GM19372 (cell line): ENCODE results near the gene CARMIL1.

ENCODE experiments used
- ATAC-seq: cut with Tn5 transposase; IDR thresholded peaks from one replicate; pipeline ENCODE4 v1.9.1; 2021; ENCODE audit warnings: mild to moderate bottlenecking, low read depth, moderate library complexity; ENCODE audit not compliant: unreplicated experiment

Gene CARMIL1

DNA sequence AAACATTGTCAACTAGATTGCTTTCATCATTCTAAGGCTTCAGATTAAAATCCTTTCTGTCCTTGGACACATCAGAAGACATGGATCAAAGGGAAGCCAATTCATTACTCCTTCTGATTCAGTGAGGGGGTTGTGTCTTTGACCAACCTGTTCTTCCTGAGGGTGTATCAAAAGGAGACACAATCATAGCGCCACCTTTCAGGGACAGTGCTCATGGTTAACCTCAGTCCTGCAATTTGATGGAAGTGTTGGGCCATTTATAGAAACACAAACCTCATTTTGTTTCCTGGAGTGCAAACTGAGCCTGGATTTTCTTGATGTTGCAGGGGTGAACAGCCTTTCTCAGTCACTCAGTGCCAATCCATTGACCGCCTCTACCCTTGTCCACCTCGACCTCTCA is 209.0 kb downstream of the CARMIL1 start:
- ATAC-seq, result no peak

DNA sequence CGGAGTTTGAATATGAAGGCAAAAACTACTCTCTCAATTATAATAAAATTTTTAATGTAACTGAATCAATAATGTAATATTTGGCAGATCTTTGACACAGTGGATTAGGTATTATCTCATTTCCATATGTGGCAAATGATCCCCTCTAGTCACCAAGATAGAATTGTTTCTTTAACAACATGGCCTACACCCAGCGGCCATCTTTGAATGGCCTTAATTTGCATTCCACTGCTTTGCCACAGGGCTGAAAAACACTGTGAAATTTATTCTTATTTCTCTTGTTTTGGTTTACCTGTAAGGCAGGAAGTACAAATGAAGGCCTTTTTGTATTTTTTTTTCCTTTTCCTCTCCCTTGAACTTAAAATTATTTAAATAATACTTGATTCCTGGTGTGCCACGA is 210.2 kb downstream of the CARMIL1 start:
- ATAC-seq, result no peak

DNA sequence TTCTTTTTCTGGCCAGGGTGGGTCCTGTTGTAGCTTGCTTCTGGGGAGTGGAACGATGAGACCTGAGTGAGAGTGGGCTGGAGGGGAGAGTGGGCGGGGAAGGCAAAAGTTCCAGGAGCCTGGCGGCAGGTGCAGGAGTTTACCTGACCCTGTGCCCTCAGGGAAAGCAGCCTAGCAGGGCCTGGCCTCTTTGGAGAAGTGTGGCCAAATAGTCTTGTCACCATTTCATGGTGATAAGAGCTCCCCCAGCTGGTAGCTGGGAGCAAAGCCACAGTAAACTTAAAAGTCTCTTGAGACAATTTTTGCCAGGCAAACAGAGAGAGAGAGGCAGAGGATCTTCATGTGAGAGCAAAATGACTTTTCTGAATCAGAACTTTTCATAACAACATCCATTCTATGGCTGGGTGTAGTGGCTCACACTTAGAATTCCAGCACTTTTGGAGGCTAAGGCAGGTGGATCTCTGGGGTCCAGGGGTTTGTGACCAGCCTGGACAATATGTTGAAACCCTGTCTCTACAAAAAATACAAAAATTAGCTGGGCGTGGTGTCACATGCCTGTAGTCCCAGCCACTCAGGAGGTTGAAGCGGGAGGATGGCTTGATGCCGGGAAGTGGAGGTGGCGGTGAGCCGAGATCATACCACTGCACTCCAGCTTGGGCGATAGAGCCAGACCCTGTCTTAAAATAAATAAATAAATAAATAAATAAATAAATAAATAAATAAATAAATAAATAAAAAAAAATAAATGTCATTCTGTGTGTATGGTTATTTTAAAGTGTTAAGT is 211.0 kb downstream of the CARMIL1 start:
- peak; percentile 72 for ATAC-seq

DNA sequence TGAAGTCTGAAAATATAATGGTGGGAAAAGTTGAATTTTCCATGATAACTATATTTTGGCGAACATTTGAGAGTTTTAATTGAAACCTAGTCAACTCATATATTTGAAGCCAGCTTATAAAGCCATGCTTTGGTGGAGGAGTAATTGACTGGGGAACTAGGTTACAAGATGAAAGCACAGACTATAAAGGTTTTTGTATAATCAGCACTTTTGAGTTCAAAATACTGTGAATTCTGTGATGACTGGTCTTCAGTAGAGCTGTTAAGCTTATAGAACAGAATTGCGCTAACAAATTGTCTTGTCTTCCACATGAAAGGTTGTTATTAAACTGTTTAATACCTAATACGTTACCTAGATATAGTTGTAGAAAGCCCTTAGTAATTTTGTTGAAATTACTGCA is 213.8 kb downstream of the CARMIL1 start:
- ATAC-seq, result no peak

DNA sequence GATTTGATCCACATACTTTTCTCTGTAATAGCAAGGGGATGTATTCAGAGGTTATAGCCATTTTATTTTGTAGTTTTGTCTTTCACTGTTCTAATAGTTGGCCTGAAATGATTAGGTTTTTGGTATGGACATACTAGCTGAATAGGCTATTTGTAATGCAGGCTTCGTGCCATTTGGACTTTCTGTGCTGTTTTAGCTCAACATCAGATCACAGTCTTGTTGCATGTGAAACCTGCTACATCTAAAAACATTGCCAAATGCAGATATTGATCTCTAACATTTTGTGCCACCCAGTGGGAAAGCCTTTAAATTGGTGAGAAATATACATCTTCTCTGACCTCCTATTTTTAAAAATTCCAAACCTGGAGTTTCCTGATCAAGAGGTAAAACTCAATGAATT is 215.3 kb downstream of the CARMIL1 start:
- ATAC-seq, result no peak

DNA sequence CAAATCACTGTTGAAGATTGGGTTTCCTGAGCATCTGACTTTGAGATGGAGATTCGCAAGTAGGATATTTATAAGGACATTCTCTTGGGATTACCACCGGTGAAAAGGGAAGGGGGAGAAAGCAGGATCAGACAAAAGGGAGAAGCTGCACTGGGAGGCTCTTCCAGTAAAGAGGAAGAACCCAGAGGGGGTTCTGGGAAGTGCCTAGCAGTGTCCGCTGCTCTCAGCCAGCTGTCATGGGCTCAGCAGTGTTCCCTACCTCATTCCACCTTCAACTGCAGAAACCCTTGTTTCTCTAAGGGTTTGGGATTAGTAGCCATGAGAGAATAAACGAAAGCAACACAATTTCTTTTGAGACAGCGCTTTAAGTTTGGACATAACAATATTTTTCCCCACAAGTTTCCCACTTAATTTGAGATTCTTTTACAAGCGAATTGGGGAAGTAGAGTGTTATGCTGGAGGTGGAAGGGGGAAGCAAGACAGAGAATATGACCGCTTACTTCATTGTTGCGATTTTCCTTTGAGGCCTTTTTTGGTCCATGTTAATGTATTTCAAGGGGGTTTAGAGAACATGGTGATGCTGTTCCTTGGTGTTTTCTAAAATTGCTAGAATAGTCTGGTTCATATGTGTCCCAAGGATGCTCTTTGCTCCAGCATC is 218.3 kb downstream of the CARMIL1 start:
- no peak for ATAC-seq

DNA sequence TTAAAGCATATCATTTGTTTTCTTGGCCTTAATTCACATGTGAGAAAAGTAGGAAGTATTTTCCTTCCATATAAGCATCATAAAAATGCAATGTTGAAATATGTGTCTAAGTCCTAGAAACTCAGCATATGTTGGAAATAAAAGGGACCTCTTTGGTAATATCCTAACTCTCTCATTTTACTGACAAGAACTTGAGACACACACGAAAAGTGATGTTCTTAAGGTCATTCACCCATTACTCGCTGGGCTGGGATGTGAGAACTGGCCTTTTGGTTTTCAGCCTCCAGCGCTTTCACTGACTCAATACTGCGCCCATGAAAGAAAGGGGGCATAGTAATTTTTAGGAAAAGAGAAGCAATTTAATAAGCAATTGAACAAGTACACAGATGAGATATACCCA is 219.3 kb downstream of the CARMIL1 start:
- ATAC-seq, result no peak

DNA sequence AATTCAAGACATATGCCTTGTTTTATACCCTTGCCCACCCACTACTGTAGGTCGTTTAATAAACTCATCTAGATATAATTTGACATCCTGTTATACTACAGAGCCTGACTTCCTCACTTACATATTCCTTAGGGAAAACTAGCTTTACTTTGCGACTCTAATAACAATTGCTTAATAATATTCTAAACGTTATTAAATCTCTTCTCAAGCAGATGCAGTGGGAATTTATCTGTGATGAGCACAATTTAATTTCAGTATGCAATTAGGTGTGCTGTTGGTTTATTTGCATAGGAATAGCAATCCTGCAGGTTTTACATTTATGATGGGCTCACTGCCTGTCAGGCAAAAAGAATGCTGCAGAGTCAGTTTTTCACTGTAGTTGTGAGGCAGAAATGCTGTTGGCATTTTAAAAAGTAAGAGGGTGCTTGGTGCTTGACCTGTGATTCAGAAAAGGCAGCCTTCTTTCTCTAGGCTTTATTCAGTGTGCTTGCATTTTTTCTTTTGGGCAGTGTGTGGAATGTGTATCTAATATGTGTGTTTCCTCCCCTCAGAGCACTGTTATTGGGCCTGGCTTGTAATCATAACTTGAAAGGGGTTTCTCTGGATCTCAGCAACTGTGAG is 220.6 kb downstream of the CARMIL1 start:
- ATAC-seq, result no peak

DNA sequence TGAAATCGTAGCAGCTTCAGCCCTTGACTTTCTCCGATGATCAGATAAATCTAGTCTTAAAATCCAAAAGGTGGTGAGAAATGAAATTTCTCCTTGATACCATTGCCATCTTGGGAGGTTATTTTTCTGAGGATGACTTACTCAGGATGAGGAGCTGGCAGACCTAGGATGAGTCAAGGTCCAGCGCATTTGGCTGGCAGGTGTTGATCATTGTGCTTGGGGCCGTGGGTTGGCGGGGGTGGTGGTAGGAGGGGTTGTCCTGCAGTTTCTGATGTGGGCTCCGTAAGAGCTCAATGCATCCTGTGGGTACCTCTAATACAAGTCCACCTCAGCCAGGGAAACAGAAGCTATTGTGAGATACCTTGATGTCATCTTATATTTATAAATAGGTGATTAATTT is 224.5 kb downstream of the CARMIL1 start:
- no peak for ATAC-seq

DNA sequence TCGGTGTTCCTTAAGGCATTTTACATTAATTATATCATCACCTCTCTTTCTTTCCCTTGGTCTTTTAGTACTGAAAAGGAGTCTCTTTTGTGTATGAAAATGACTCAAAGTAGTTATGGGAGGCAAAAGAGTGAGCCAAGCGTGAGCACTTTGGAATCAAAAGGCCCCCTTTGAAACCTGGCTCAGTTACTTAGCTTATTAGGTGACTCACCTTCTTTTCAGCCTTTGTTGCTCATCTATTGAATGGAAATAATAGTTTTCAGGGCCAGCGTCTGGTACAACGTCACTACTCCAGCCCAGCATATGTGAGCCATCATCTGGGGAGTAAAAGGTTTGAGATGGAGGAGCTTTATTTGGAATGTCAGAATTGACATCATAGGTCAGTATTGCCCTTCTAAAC is 225.5 kb downstream of the CARMIL1 start:
- ATAC-seq, result no peak

DNA sequence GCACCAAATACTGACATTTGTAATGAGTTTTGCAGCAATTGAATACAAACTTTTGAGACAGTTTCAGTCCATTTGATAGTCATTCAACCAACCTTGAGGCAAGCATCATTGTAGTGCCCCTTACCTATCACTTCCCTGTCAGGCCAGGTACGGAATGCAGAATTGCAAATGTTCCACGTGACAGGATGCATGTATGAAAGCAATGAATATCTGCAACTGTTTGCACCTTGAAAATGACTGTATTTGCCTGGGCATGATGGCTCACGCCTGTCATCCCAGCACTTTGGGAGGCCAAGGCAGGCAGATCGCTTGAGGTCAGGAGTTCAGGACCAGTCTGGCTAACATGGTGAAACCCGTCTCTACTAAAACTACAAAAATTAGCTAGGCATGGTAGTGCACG is 226.8 kb downstream of the CARMIL1 start:
- no peak for ATAC-seq

DNA sequence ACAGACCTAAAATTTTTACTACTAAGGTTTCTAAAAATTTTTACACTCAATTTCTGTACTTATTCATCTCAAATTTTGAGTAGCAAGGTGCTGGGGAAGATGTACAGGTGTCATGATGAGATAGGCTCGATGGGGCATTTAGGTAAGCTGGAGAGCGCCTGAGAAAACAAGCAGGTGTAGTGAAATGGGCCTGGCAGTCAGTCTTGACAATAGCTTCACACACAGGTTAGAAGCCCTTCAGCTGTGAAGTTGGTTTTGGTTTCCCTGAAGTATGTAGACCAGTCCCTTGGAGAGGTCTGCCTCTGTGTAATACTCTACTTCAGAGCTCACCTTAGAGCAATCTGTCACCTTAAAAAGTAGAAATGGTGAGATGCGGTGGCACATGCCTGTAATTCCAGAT is 228.9 kb downstream of the CARMIL1 start:
- no peak for ATAC-seq

DNA sequence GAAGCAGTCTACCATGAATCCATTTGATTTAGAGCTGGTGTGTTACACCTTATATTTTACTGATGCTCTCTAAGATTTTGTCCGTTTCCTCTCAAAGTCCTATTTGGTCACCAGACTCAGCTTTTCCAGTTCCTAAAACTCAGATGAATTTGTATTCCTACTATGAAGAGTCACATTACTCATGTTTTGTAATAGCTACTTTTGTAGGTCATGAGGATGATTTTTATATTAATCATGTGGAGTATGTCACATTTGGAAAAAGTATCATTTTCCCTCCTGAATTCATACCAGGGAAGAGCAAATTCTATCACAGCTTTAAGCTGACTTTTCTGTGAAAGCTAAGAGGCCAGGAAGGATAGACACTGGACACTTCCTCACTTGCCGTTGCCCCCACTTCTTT is 232.2 kb downstream of the CARMIL1 start:
- no peak for ATAC-seq

DNA sequence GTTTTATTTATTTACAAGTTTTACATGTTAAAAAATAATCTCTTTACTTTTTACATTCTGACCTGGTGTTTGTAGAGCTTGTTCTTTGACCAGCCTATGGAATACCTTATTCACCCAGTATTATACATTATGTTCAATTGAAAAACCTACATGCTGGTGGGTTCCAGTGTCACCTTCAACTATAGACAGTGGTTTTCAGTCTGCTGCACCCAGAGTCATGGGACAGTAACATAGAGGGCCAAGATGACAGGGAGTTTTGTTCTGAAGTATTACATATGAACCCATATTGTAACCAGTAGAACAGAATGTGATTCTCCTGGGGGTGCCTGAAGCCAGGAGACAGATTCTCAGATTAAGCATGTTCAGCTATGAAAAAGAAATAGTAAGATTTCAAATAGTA is 233.4 kb downstream of the CARMIL1 start:
- ATAC-seq, result no peak

DNA sequence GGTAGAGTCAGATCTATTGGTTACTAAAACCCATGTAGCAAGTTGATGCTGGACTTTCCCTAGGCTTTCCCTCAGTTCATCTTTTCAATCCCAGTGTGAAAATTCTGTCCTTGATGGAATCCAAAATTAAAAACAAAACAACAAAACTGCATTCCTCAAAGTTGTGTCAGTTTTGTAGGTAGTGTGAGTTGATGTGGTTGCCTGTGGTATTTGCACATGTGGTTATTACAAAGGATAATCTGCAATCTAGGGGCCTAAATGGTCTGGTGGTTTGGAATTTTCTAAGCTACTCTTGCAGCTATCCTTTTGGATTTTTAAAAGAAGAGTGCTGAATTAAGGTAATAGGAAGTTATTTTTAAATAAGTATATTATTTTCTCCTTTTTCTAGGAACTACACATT is 240.7 kb downstream of the CARMIL1 start:
- ATAC-seq, result no peak

DNA sequence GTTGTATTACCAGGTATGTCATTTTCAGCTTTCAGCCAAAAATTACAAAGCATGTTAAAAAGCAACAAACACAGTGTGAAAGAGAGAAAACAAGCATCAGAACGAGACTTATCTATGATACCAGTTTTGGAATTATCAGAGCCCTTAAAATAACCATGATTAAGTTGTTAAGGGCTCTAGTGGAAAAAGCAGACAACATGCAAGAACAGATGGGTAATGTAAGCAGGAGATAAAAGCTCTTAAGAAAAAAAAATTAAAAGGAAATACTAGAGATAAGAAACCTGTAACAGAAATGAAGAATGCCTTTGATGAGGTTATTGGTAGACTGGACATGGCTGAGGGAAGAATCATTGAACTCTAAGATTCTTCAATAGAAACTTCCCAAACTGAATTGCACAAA is 245.4 kb downstream of the CARMIL1 start:
- ATAC-seq, result no peak

DNA sequence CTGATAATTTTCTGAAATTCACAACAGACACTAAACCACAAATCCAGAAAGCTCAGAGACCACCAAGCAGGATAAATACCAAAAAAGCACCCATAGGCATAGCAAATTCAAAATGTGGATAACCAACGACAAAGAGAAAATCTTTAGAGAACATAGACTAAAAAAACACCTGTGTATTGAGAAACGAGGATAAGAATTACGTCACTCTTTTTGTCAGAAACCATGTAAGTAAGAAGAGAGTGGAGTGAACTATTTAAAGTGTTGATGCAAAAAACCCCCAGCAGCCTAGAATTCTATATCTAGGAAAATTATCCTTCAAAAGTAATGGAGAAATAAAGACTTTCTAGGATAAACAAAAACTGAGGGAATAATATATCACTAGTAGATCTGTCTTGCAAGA is 245.9 kb downstream of the CARMIL1 start:
- ATAC-seq, result no peak

DNA sequence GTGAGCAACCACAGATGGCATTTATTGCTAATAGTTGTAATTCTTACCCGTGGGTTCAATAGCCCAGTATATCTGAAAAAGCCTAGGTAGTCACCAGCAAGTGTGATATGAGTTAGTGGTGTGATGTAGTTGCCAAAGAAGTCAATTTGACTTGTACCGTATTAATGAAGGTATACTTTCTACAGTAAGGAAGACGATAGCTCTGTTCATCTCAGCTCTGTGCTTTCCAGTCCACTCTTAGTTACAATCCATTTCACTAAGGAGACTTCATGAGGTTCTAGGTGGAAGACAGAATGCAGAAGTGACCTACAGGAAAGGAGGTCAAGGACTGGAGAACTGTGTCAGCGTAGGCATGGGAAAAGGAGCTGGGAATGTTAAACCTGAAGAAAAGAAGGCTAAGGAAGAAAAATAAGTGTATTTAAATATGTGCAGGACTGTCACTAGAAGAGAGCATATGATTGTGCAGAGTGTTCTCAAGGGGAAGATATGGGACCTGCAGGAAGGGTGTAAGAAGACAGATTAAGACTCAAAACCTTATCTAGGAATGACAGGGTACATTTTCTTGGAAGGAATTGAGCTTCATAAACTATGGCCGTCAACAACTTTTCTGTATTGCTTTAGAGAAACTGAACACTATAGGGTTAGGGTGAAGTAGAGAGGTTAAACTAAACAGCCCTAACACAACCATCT is 255.9 kb downstream of the CARMIL1 start:
- ATAC-seq, result no peak

DNA sequence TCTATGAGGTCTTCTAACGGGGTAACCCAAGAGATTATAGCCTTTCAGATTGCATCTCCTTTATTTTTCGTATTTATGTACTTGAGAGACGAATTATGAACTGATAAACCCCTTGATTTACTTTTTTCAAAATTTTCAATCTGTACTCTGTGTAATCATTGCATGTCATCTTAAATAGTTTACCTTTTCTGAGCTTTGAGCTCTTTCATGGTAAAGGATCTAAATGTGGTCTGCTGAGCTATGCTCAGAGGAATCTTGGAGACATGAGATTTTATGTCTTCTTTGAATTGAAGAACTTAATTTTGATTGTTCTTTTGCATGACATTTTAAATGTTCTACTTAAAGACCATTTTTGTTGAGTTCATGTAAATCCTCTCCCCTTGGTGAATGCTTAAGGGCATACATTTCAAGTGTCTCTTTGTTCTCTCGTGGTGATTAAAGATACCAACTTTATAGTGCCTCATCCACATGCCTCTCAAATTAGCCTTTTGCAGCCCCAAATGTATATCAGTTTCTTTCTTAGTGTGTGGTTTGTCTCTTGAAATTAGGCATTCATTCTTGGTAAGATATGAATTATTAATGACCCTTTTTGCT is 256.6 kb downstream of the CARMIL1 start:
- no peak for ATAC-seq

DNA sequence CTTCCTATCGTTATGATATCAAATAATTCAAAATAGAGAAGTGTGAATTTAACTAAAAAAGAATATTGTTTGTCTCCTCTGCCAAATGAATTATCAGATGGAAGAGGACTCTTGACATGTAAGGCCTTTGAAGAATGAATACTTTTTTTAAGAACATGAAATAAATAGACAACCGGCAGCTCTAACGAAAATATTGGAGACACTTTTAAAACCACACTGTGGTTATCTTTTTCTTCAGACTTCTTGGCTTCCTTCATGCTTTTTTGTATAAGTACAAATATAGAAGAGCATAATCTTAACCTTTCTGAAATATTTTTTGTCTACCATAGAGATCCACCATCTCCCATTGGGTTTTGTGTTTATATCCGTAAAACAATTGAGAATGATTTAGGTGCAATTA is 257.6 kb downstream of the CARMIL1 start:
- ATAC-seq, result no peak
